Ammon's horn (tissue), 1 donor: Measurements from ENCODE around the gene GALNT18.

ENCODE experiments used
- DNase-seq: peaks from one replicate; pipeline ENCODE4 v3.0.0-alpha.2; 2016; ENCODE audit warnings: low spot score

The GALNT18 gene

GRCh38 chr11:11309906-11310305, 311.9 kb downstream of the GALNT18 start:
- no peak for DNase-seq

- no peak for DNase-seq
Measured at GRCh38 chr11:11308249-11308648, 313.6 kb downstream of the GALNT18 start.

- DNase-seq = no peak
Measured at GRCh38 chr11:11306855-11307254, 314.9 kb downstream of the GALNT18 start.

- no peak for DNase-seq
Measured at GRCh38 chr11:11304550-11304949, 317.3 kb downstream of the GALNT18 start.

GRCh38 chr11:11302565-11302964, 319.2 kb downstream of the GALNT18 start:
- DNase-seq = no peak

GRCh38 chr11:11301212-11301611, 320.6 kb downstream of the GALNT18 start:
- DNase-seq = no peak

- DNase-seq = peak; percentile 35
Measured at GRCh38 chr11:11297578-11297977, 324.2 kb downstream of the GALNT18 start.

- no peak for DNase-seq
Measured at GRCh38 chr11:11296434-11296833, 325.4 kb downstream of the GALNT18 start.

- no peak for DNase-seq
Measured at GRCh38 chr11:11294551-11294855, 327.3 kb downstream of the GALNT18 start.

GRCh38 chr11:11293798-11294550, 327.8 kb downstream of the GALNT18 start:
- DNase-seq = peak; percentile 32

- no peak for DNase-seq
Measured at GRCh38 chr11:11292839-11293238, 329.0 kb downstream of the GALNT18 start.

- no peak for DNase-seq
Measured at GRCh38 chr11:11291041-11292015, 330.5 kb downstream of the GALNT18 start.

GRCh38 chr11:11290354-11290753, 331.5 kb downstream of the GALNT18 start:
- no peak for DNase-seq

GRCh38 chr11:11289669-11290068, 332.1 kb downstream of the GALNT18 start:
- no peak for DNase-seq

GRCh38 chr11:11288972-11289616, 332.7 kb downstream of the GALNT18 start:
- DNase-seq = no peak

GRCh38 chr11:11284481-11284880, 337.3 kb downstream of the GALNT18 start:
- DNase-seq = no peak

GRCh38 chr11:11281626-11282025, 340.2 kb downstream of the GALNT18 start:
- no peak for DNase-seq

- DNase-seq = no peak
Measured at GRCh38 chr11:11280826-11281225, 341.0 kb downstream of the GALNT18 start.

GRCh38 chr11:11279956-11280689, 341.7 kb downstream of the GALNT18 start:
- DNase-seq = no peak

- DNase-seq = no peak
Measured at GRCh38 chr11:11272254-11272653, 349.6 kb downstream of the GALNT18 start.

GRCh38 chr11:11270236-11270775, 351.5 kb downstream of the GALNT18 start:
- no peak for DNase-seq

- no peak for DNase-seq
Measured at GRCh38 chr11:11268706-11269105, 353.1 kb downstream of the GALNT18 start.
